ENCODE data around the gene HRCT1.
"Not testable (repeated sequence)": the region's sequence is repeated elsewhere in the genome, so short reads cannot be mapped to it uniquely, and the experiment has no call there.

Gene HRCT1

GRCh38 chr9:35896570-35896969 lies 9.4 kb upstream of the HRCT1 start:
- DNase-seq (ENCODE audit: low read depth in 2 of 2), result no peak

DNA sequence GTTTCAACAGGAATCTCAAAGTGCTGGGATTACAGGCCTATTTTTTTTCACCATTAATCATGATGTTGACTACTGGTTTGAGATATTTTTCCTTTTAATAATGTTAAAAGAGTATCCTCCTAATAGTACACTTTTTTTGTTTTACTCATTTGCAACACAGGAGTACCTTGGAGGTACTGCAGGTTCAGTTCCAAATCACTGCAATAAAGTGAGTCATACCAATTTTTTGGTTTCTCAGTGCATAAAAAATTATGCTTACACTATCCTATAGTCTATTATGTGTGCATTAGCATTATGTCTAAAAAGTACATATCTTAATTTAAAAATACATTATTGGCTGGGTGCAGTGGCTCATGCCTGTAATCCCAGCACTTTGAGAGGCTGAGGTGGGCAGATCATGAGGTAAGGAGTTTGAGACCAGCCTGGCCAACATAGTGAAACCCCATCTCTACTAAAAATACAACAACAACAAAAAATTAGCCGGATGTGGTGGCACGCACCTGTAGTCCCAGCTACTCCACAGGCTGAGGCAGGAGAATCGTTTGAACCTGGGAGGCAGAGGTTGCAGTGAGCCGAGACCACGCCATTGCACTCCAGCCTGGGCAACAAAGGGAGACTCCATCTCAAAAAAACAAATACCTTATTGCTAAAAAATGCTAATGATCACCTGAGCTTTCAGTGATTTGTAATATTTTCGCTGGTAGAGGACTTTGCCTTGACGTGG lies 8.5 kb upstream of the HRCT1 start:
- not testable (repeated sequence) for DNase-seq (ENCODE audit: low read depth in 2 of 2)

DNA sequence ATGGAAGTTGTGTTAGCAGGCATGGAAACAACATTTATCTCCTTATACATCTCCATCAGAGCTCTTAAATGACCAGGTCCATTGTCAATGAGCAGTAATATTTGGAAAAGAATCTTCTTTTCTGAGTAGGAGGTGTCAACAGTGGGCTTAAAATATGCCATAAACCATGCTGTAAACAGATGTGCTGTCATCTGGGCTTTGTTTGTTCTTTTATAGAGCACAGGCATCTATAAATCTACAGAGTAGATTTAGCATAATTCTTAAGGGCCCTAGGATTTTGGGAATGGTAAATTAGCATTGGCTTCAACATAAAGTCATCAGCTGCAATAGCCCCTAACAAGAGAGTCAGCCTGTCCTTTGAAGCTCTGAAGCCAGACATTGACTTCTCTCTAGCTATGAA lies 7.7 kb upstream of the HRCT1 start:
- DNase-seq (ENCODE audit: low read depth in 2 of 2), result no peak

GRCh38 chr9:35899021-35899420 lies 7.0 kb upstream of the HRCT1 start:
- no peak for DNase-seq (ENCODE audit: low read depth in 2 of 2)

GRCh38 chr9:35903049-35903448 lies 3.0 kb upstream of the HRCT1 start:
- DNase-seq (ENCODE audit: low read depth in 2 of 2), result no peak

GRCh38 chr9:35904338-35904737 lies 1.7 kb upstream of the HRCT1 start:
- no peak for DNase-seq (ENCODE audit: low read depth in 2 of 2)

- DNase-seq (ENCODE audit: low read depth in 2 of 2), result no peak
Measured at GRCh38 chr9:35905051-35905781, 786 bp upstream of the HRCT1 start.

DNA sequence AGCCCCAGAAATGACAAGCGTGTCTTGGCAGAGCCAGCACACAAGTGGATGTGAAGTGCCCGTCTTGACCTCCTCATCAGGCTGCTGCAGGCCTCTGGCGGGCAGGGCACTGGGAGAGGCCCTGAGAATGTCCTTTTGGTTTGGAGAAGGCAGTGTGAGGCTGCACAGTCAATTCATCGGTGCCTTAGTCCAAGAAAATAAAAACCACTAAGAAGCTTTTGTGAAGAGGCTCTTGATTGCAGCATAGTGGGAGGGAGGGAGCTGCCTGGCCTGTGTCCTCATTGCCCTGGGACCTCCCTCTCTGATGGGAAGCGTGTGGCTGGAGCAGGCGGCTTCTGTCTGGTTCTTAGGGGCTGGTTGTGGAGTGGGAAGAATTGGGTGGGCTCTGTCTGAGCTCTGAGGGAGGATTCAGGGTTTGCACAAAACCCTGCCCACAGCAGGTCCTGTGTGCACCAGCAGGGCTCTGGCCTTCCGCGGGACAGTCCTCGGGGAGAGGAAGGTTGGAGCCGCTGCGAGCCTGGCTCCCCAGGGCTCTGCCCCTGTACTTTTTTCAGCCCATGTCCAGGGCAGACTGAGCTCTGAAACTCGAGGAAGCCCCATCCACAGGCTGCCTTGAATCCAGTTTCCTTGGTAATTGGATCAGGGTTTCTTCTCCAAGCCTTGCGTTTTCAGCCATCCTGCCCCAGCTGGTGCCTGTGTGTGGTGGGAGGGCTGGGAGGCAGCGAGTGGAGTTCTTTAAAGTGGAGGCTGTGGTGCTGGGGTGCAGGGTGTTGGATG lies 1.1 kb downstream of the HRCT1 start:
- DNase-seq (ENCODE audit: low read depth in 2 of 2), result no peak

- no peak for DNase-seq (ENCODE audit: low read depth in 2 of 2)
Measured at GRCh38 chr9:35907711-35908503, 1.9 kb downstream of the HRCT1 start.

DNA sequence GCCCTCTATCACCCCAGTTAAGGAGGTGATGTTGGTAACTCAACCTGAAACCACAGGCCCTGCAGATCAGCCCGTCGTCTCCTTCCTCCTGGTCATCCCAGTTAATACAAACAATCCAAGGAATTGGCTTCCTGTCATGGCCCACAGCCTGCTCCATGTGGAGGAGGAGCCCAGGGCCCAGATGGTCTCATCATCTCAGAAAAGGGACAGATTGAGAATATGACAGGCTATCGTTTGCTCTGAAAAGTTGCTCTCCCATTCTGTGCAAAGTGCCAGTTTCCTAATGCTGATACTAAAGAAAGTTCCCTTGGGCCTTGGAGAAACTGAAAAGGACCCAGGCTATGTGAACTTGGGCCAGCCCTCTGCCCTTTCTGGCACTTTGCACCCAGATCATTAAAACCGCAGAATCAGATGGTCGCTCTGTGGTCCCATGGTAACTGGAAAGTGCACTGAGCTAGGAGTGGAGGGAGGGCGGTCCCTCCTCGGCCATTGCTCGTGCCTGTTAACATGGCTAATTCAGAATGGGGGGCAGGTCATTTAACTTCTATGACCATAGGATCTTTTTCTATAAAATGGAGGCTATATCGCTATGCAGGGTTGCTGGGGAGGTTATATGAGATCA lies 2.6 kb downstream of the HRCT1 start:
- no peak for DNase-seq (ENCODE audit: low read depth in 2 of 2)

DNA sequence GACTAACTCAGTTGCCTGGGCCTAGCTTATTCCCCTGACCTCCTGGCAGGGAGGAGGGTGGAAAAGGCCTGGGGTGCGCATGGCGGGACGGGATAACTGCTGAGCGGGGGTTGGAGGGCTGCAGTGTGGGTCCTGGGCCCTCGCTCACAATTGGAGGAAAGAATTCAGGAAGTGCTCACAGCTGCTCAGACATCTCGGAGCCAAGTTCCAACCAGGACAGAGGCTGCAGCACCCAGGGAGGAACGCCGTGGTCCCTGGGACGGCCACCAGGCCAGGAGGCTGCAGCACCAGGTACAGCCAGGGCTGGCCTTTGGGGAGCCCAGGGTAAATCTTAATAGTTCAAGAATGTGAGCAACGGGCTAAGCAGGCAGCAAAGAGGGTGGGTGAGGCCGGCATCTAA lies 3.3 kb downstream of the HRCT1 start, which contains the start of gene SPAAR:
Gene SPAAR, plus strand, starts transcription at position 217 of the 400 bp plus-strand sequence. CDS start 974 bp downstream, outside the sequence.
- DNase-seq (ENCODE audit: low read depth in 2 of 2), result no peak

- DNase-seq (ENCODE audit: low read depth in 2 of 2), result no peak
Measured at GRCh38 chr9:35909687-35910612, 3.9 kb downstream of the HRCT1 start.

GRCh38 chr9:35910613-35911359 lies 4.8 kb downstream of the HRCT1 start:
- peak in 1 of 2 donors; percentile 12 for DNase-seq (ENCODE audit: low read depth in 2 of 2)

GRCh38 chr9:35911690-35912089 lies 5.7 kb downstream of the HRCT1 start:
- no peak for DNase-seq (ENCODE audit: low read depth in 2 of 2)

GRCh38 chr9:35912791-35913400 lies 6.9 kb downstream of the HRCT1 start:
- DNase-seq (ENCODE audit: low read depth in 2 of 2), result no peak

DNA sequence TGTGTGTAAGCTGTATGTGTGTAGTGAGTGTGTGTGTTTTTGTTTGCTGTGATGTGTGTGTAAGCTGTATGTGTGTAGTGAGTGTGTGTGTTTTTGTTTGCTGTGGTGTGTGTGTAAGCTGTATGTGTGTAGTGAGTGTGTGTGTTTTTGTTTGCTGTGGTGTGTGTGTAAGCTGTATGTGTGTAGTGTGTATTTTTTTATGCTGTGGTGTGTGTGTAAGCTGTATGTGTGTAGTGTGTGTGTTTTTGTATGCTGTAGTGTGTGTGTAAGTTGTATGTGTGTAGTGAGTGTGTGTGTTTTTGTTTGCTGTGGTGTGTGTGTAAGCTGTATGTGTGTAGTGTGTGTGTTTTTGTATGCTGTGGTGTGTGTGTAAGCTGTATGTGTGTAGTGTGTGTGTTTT lies 7.4 kb downstream of the HRCT1 start:
- DNase-seq (ENCODE audit: low read depth in 2 of 2), result not testable (repeated sequence)

GRCh38 chr9:35914301-35914807 lies 8.4 kb downstream of the HRCT1 start:
- no peak for DNase-seq (ENCODE audit: low read depth in 2 of 2)

- DNase-seq (ENCODE audit: low read depth in 2 of 2), result no peak
Measured at GRCh38 chr9:35915681-35916294, 9.8 kb downstream of the HRCT1 start.

All from stimulated activated CD8-positive, alpha-beta memory T cell treated with anti-CD3 and anti-CD28 coated beads, Interleukin-15, amount 100 ng/mL, for 48 hours (primary cell).